GM21717 (cell line): ENCODE results near the gene NDUFB10.
"Not testable (repeated sequence)": the region's sequence is repeated elsewhere in the genome, so short reads cannot be mapped to it uniquely, and the experiment has no call there.

Source experiments
- ATAC-seq: cut with Tn5 transposase; IDR thresholded peaks from one replicate; pipeline ENCODE4 v1.9.1; 2021; ENCODE audit warnings: mild to moderate bottlenecking, moderate library complexity; ENCODE audit not compliant: unreplicated experiment

The NDUFB10 gene

DNA sequence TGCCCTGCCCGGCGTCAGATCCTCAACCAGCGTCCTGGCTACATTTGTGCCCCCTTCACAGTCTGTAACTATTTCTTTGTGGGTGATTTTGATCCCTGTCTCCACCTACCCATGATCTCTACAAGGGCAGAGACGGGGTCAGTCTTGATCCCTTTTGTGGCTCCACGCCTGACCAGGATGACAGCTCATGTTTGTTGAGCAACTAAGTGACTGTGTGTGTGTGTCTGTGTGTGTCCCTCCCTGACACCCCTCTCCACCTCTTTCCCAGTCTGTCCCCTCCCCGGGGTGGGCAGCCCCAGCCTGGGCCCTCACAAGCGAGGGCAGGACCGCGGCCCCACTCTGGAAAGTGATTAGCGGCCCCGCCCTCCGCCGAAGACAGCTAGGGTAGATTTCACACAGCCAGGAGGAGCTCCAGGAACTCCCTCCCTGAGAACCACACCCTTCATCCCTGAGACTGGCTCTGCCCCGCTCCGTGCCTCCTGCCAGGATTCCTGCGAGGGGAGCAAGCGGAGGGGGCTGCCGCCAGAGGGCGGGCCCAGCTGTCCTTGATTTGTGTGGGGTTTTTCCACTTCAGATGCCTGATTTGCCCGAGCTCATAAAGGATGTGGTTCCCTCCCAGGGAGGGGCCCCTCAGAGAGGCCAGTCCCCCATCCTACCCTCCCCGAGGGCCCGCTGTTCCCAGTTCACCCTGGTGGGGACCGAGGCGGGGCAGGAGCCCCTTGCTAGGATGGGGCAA lies 35.9 kb upstream of the NDUFB10 start:
- no peak for ATAC-seq

DNA sequence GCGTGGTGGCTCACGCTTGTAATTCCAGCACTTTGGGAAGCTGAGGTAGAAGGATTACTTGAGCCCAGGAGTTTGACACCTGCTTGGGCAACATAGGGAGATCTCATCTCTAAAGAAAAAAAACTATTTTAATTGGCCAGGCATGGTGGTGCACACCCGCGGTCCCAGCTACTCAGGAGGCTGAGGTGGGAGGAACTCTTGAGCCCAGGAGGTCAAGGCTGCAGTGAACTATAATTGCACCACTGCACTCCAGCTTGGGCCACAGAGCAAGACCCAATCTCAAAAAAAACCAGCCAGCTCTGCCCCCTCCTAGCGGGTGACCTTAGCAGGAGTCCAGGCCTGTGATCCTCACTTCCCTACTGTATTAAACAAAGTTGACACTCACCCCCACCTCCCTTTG lies 35.2 kb upstream of the NDUFB10 start:
- no peak for ATAC-seq

DNA sequence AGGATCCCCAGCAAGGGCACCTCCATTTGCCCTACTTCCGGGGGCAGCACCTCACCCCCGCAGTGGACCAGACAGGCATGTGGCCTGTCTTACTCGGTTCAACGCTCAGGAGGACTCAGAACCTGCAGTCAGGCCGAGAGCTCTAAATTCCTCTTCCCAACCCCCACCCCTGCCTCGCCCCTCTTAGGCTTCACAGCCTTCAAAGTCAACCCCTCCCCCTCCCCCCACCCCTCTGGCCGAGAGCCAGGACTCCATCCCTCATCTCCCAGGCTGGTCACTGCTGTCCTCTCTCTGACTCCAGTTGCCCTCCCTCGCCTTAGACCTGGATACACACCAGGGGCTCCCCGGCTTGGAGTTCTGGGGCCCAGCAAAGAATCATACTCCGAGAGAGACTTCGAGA lies 33.1 kb upstream of the NDUFB10 start:
- ATAC-seq: no peak

DNA sequence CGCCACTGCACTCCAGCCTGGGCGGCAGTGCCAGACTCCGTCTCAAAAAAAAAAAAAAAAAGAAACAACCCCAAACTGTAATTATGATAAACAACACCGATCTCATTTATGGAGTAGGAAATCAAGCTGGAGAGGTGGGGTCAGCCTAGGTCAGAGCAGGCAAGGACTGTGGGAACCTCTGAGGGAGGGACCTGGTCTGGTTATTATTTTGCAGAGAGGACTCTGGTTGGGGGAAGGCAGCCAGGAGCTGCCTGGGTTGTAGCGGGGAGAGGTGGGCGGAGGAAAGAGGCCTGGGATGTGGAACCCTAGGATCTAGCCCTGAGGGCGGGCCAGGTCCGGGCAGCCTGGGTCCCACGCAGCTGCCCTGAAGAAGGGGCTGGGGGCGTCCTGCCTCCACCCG lies 30.2 kb upstream of the NDUFB10 start:
- no peak for ATAC-seq

DNA sequence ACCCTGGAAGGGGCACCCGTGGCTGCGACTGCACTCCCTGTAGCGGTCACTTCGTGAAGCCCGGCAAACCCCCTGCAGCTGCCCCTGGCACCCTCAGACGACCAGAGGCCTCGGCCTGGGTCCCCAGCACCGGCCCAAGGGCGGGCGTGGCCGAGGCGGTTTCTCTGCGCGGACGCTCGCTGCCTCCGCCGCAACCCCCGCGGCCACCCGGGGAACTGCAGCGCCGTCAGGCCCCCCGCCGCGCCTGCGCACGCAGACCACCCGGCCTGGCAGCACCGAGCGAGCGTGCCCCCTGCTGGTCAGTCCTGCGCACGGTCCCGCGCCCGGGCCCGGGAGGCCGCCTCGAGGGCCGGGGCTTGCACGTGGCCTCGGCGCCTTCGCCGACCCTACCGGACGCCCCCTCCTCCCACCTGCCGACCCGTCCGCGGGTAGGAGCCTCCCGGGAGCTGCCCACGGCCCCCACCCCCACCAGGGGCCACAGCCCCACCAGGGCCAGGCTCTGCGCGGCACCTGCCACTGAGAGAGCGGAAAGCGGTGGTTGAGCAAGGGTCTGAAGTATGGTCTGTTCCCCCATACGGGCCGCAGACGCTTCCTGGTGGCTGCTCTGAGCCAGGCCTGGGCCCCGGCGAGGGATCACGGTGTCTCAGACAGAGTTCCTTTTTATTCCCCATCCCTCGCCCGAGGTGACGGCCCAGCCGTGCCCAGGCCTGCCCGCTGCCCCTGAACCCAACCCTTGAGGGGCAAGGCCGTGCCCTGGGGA lies 29.6 kb upstream of the NDUFB10 start:
- ATAC-seq: peak; percentile 80

DNA sequence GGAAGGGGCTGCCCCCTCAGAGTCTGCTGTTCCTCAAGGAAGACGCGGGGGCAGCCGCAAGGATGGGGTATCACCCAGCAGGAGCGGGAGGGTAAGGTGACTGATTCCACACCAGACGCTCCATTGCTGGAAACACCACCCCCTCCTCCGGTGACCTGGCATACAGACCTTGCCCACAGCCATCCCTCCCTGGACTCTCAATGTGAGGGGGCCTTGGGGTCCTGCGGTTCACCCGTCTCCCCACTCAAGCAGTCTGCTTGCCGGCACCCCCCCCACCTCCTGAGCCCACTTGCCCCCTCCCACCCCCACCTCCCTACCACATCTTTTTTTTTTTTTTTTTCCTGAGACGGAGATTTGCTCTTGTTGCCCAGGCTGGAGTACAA lies 29.0 kb upstream of the NDUFB10 start:
- no peak for ATAC-seq

DNA sequence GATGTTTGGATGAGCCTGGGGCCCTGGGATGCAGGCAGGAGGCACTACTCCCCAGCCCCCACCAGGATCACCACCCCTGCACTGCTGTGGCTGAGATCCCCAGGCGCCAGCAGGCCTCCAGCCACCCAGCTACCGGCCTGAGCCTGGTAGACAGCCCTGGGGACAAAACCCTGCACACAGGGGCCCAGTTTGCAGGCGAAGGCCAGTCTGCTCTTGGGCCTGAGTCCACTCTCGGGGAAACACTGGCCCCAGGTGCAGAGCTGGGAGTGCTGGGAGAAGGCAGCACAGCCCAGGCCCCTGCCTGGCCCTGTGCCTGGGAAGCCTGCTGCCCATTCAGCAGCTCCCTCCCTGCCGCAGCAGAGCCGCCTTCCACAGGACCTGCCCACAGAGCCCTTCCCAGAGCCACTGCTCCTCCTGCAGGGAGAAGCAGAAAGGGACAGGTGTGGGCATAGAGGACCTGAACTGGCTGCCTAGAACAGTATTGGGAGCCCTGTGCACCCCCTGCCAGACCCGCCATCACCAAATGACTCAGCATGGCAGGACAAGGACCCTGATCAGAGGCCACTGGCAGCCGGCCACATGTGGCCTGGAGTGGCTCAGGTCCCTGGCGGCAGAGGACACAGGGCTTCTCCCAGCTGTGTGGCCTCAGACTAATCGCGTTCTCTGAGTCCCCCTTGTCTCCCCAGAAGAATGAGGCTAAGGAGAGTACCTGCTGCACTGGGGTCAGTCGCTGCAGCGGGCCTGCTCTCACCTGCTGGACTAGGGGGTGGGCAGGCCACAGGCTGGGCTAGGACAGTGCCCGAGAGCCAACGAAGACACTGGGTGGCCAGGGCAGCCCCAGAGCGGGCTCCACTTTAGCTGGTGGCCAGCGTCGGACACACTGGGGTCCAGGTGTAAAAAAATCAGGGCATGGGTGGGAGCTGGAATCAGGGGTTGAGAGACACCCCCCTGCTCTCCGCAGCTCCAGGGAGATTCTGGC lies 27.0 kb upstream of the NDUFB10 start:
- no peak for ATAC-seq

DNA sequence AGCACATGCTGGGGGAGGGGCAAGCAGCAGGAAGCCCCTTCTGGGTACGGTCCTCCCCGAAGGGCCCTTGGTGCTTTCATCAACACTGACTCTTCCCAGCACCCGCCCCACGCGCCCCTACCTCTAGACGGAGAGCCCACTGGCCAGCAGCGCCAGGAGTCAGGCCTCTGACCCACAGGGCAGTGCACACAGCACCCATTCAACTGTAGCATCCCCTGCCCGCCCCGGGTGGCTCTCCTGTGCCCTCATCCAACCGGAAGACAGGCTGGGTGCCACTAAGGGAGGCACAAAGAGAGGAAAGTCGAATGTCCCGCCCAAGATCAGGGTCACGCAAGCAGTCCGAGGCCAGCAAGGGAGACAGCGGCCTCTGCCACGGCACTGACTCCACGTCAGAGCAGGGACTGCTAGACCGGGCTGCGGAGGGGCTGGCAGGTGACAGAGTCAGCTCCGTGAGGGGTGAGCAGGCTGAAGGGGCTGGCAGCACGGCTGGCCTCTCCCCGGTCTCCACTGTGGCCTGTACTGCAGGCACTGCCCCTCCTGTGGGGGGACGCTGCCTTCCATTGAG lies 26.2 kb upstream of the NDUFB10 start:
- ATAC-seq: no peak

DNA sequence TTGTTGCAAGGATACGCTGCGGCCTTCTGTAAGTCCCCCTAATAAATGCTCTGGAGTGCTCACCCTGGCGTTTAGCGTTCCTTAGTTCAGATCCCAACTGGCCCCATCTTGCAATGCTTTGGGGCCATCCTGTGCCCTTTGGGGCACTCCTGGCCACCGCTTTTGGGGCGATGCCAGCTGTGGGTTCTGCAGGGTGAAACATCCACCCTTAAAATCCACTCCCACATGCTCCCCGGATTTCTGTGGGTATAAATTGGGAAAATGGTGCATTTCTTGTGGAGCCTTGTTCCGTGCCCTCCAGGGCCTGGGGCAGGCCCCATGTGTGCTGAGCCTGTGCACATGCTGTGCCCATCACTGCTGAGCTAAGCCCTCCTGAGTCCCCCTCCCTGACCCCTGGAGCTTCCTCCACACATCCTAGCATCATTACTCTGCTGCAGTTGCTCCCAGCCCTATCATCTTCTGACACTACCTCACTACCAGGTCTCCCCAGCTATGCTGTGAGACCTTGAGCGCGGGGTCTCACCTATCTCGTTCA lies 22.3 kb upstream of the NDUFB10 start:
- no peak for ATAC-seq

DNA sequence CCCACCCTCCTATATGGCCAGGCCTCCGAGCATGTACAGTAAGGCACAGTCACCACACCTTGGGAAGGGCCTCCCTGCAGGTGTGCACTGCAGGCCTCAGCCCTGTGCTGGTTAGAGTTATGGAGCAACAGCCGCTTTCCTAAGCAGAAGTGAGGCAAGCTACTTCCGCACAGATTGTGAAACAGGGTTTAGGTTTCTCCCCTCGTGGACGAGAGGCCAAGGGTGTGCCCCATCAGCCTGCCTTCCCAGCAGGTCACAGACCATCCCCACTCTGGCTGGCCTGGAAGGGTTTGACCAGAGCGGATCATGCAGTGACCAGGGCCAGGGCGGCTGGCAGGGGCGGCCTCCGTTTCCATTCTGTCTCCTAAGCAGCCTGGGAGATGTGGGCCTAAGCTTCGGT lies 21.0 kb upstream of the NDUFB10 start:
- no peak for ATAC-seq

DNA sequence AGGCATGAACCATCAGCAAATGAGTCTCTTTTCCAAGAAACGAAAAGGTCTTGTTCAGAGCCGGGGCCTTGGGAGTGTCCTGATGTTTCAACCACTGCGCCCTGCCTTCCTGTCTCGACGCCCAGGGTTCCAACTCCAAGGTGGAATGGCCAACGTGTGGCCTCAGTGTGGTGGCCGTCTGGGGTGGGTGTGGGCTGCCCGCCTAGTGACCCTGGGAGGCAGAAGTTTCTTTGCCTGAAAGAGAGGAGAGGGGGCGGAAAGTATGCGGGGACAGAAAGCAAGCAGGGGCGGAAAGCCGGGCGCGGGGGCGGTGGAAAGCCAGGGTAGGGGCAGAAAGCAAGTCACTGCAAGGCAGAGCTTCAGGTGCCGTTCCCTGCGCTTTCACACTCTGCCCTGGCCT lies 20.4 kb upstream of the NDUFB10 start:
- ATAC-seq: no peak

DNA sequence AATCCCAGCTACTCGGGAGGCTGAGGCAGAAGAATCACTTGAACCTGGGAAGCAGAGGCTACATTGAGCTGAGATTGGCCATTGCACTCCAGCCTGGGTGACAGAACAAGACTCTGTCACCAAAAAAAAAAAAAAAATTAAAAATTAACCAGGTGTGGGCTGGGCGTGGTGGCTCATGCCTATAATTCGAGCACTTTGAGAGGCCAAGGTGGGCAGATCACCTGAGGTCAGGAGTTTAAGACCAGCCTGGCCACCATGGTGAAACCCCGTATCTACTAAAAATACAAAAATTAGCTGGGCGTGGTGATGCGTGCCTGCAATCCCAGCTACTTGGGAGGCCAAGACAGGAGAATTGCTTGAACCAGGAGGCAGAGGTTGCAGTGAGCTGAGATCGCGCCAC lies 19.5 kb upstream of the NDUFB10 start:
- ATAC-seq: not testable (repeated sequence)

DNA sequence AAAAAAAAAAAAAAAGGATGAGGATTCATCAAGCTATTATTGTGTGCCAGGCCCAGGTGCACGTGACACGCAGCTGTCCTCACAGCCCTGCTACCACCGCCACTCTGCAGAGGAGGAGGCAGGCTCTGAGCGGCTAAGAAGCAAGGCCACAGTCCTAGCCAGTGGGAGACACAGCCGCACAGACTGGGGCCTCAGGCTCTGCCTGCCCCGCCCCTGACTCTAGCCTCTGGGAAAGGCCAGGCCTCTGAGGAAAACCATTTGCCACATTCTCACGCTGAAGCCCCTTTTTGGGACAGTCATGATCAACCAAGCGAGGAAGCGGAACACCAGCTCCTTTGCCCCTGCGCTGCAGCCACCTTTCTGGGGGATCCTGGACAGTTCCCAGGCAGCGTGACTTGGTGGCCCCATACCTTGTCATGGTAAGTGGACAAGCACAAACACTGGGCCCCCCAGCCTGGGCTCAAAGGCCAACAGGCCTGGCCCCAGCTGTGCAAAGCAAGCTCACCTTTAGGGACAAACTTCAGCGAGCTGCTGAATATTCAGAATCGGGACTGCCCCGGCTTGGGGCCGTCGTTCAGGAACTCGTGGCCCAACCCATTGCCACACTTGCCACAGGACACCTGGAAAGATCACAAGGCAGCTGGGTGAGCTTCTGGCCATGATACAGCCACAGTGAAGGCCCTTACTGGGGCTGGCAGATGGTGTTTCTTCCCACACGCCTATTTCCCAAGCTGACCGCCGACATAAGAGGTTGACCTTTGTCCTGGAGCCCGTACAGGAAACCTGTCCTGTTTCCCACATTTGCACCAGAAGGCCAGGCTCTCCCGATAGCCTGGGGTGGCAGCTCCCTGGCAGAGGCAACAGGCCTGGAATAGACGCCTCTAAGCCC lies 18.8 kb upstream of the NDUFB10 start:
- ATAC-seq: no peak

DNA sequence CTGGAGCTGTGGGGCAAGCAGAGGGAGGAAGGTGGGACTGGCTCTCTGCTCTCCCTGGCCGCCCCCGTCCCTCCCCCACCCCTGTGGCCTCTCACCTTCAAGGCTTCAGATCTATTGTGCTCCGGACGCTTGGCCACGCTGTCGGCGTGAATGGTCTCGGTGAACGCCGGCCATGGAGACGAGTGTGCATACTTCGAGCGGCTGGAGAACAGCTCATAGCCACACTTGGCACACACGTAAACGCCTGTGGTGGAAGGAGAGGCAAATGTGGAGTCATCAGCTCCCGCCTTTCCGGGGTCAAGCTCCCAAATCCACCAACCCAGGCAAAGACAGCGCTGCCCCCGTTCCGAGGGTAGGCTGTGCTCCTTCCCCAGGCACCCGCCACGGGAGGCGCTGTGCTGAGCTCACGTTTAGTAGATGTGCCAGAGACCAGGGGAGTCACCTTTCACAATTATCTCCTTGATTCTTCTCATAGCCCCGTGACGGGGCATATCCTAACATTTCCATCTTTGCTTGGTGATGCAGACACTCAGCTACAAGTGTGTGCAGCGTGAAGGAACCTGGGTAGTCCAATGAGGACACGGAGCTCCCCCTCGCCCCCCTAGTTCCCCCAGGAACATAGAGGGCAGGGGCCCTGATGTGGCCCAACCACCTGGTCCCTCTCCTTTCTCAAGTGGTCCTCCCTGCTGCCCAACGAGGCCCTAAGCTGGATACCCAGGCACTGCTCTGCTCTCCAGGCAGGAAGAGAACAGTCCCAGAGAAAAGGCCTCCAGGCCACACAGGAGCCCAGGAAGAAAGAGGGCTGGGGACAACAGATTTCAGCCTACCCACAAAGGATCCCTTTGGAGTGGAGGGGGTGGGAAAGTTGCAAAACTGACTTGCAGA lies 17.9 kb upstream of the NDUFB10 start:
- no peak for ATAC-seq

DNA sequence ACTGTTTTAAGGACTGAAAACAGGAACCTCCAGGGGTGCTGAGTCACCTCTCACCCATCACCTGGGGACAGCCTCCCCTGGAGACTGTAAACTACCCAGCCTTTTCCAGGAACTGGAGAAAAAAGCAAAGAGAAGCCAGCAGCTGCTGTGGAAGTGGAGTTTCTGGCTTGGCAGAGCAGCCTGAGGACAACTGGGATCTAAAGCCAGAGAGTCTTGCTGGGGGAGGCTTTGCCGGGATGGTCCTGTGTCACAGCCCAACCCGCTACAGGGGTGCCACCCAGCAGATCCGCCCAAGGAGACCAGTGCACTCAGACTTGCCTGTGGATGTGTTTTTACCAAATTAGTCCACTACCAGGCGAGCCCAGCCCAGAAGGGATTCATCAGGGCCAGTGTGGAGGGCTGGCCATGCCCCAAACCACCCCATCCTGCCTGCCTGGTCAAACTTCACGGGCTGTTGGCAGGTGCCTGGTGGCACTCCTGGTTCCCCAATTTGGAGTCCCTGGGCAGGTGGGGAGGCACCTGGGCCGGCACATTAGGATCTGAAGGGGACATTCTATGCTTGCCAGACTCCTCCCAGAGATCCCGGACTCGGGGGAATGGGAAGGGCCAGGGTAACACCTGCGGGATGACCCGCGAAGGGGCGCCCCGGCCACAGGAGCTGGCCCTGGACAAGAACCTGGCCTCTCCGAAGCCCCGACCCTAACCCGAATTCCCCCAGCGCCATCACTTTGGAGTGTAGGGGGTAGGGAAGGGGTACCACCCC lies 17.1 kb upstream of the NDUFB10 start:
- ATAC-seq: no peak

DNA sequence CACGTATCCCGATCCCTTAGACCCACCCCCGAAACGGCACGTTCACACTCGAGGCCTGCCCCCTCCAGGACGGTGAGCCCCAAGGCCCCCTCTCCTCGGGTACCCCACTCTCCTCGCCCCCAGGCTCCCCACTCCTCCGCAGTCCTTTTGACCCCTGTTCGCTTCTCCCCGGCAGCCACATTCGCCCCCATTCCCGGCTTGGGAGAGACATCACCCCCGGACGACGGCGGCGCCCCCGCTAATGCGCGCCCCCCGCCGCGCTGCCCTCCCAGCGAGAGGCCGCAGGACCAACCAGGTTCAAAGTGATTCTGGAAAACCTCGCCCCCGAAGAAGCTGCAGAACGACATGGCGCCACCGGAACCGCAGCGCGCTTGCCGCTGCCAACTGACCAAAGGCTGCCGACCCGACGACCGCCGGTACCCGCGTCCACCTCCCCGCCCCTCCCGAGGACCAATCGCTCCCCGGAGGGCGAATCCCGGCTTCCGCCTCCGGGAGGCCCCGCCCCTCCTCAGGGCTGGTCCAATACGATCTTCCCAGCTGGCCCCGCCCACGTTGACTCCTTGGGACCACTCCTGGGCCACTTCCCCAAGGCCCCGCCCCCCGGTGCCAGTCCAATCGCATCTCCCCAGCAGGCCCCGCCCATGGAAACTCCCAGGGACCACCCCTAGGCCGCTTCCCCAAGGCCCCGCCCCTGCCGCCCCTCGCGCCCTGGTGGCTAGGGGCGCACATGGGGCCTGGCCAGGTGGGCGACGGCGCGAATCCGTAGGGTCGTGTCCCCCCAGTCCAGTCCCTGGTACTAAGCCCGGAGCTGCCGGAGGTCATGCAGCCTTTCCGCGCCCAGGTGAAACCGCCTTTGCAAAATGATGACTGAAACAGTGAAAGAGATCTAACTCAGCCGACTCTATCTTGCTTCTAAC lies 16.3 kb upstream of the NDUFB10 start, which contains the start of gene MSRB1:
Gene MSRB1, minus strand, starts transcription at position 390 of the 917 bp plus-strand sequence. Its CDS starts 43 bp downstream, at position 347.
- peak; percentile 76 for ATAC-seq
